Neural progenitor cell (in vitro differentiated cells): ENCODE data around the gene GAS5.

Source experiments
- EZH2 ChIP-seq: fragments of 200-600 bp; sonication (generic); IDR thresholded peaks from 2 replicates; pipeline ENCODE4 v1.6.1; 2017; ENCODE audit warnings: antibody characterized with exemption, mild to moderate bottlenecking, moderate library complexity
- EZH2phosphoT487 ChIP-seq: fragments of 200-600 bp; sonication (generic); IDR thresholded peaks from 2 replicates; pipeline ENCODE4 v1.6.1; 2017; ENCODE audit warnings: antibody characterized with exemption
- TF ChIP-seq, protein P1 (sequence below): fragments of 200-600 bp; sonication (generic); IDR thresholded peaks from 2 replicates; pipeline ENCODE4 v1.5.1; 2017; ENCODE audit warnings: antibody characterized with exemption, mild to moderate bottlenecking

DNA sequence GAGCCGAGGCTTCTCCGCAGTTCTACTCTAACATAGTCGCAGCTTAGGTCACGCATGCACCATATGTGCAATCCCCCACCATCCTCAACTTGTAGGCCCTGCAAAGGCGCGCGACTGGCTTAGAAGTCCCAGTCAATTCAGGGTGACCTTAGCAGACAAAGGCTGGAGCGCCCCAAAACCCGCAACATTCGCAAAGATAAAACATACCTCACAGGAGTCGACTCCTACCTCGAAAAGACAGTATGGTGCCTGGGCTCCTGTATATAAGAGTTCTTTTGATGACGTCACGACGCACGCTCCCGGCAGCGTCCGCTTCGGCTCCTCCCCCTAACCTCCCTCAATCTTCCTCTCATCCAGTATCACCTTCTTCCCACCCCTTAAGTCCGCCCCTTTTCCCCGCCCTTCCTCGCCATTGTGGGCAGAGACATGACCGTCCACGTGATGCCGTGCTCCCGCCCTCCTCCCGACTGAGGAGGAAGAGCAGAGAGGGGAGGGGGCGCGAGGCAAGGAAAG is at the start of gene GAS5:
- TF ChIP-seq, protein P1, sequence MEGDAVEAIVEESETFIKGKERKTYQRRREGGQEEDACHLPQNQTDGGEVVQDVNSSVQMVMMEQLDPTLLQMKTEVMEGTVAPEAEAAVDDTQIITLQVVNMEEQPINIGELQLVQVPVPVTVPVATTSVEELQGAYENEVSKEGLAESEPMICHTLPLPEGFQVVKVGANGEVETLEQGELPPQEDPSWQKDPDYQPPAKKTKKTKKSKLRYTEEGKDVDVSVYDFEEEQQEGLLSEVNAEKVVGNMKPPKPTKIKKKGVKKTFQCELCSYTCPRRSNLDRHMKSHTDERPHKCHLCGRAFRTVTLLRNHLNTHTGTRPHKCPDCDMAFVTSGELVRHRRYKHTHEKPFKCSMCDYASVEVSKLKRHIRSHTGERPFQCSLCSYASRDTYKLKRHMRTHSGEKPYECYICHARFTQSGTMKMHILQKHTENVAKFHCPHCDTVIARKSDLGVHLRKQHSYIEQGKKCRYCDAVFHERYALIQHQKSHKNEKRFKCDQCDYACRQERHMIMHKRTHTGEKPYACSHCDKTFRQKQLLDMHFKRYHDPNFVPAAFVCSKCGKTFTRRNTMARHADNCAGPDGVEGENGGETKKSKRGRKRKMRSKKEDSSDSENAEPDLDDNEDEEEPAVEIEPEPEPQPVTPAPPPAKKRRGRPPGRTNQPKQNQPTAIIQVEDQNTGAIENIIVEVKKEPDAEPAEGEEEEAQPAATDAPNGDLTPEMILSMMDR = no peak
- TF ChIP-seq EZH2phosphoT487 = no peak
- TF ChIP-seq EZH2 = no peak
